Measurements from ENCODE around the gene SH3GL2.

- TF ChIP-seq SIN3A (IDR thresholded peaks at IDR 0.05; ENCODE audit: borderline replicate concordance, insufficient read depth, low read length): no peak
- TF ChIP-seq REST (IDR thresholded peaks at IDR 0.05; ENCODE audit: insufficient read depth in 1 of 2, low read depth in 2 of 2, low read length in 2 of 2): no peak
These were observed 215.1 kb downstream of the SH3GL2 start for GRCh38 chr9:17793713-17794622.

All from PFSK-1 (cell line).